Pancreas (tissue), 10 donors: ENCODE measurements around the gene BRD9. TPM values are rescaled to one million over a fixed set of nuclear protein-coding genes. Genes with fewer than 3 reads are reported as not detected.
"Not testable (repeated sequence)": the region's sequence is repeated elsewhere in the genome, so short reads cannot be mapped to it uniquely, and the experiment has no call there.

ENCODE experiments used
- ATAC-seq, 4 donors: fragments of 200-7000 bp; cut with Tn5 transposase; one replicate each; pipeline versions ENCODE4 v1.8.0 to v1.9.1; 2020; ENCODE audit warnings: mild to moderate bottlenecking in 4 of 4, moderate library complexity in 4 of 4
- DNase-seq, 6 donors: peaks; one replicate each; pipeline ENCODE4 v3.0.0-alpha.2; 2020
- FAIRE-seq: peaks from 2 replicates; lab custom pipeline; 2012; peaks lifted over from hg19 to GRCh38; lab: Jason Lieb, UNC
- H3K27ac ChIP-seq, 4 donors: fragments of 200-600 bp; sonication (generic); 1 replicate in 3 of 4; 2 replicates in 1 of 4; pipeline versions ENCODE4 v1.5.0 to v1.8.0; 2020
- H3K27me3 ChIP-seq, 4 donors: fragments of 200-600 bp; one replicate each; pipeline ENCODE4 v1.8.0; 2021
- H3K36me3 ChIP-seq, 3 donors: fragments of 200-600 bp; sonication (generic) in 1 of 3; one replicate each; pipeline versions ENCODE4 v1.5.0 to v1.8.0; 2020 to 2021
- H3K4me1 ChIP-seq, 3 donors: fragments of 200-600 bp; one replicate each; pipeline ENCODE4 v1.8.0; 2021
- H3K4me3 ChIP-seq, 4 donors: fragments of 200-600 bp; sonication (generic) in 2 of 4; one replicate each; pipeline versions ENCODE4 v1.5.0 to v1.8.0; 2020 to 2021
- H3K9me3 ChIP-seq, 4 donors: fragments of 200-600 bp; one replicate each; pipeline ENCODE4 v1.8.0; 2021
- WGBS, 2 donors: extraction: QIAGEN DNeasy Blood & Tissue Kit; methylation state at CpG; one replicate each; pipeline ENCODE4 v1.1.7; 2013; 5-methylcytosine and 5-hydroxymethylcytosine counted together
- intact Hi-C, 3 donors: fragments of 100-400 bp; cut with DNase I; formaldehyde crosslinking; loops; one replicate each; pipeline versions ENCODE4 v1.11.1 to v1.14.2; 2022
- polyA plus RNA-seq, 2 donors: library from polyadenylated mRNA; stranded (reverse); fragments of 200-250 nt; gene quantifications; one replicate each; pipeline ENCODE4 v1.2.3, GENCODE V29; 2013
- total RNA-seq, 6 donors: library from RNA; stranded (reverse); fragmentation: NEBNext Ultra II Directional in 4 of 6; extraction: Animal tissue kit (Norgen Biotek cat#: 25700) in 4 of 6; gene quantifications; one replicate each; pipeline versions ENCODE4 v1.2.1 to v1.2.4, GENCODE V29; 2021 to 2023
- TF ChIP-seq, protein P1 (sequence below), 4 donors: fragments of 200-600 bp; sonication (generic) in 3 of 4; IDR thresholded peaks; one replicate each; pipeline versions ENCODE4 v1.5.0 to v1.8.0; 2021; ENCODE audit warnings: antibody characterized with exemption in 4 of 4
- donor health status: healthy with polysubstance abuse.
- donor health status: DM: no; HTN: no; CAD: no; lungs with moderate emphysema.
- donor health status: DM: no; HTN: no; CAD: no.
- donor health status: control.
- donor health status: control.
- donor health status: Bipolar disorder and iron deficiency.
- donor health status: DM: yes; HTN: yes; CAD: no.
- donor health status: DM: no; HTN: no; CAD: no.
- donor health status: DM: no; HTN: no; CAD: no.
- donor health status: DM: yes; HTN: yes; CAD: no.

The BRD9 gene
- total and polyA plus RNA-seq, 8 donors: 11.3 to 38.5 (median 17.5) TPM

DNA sequence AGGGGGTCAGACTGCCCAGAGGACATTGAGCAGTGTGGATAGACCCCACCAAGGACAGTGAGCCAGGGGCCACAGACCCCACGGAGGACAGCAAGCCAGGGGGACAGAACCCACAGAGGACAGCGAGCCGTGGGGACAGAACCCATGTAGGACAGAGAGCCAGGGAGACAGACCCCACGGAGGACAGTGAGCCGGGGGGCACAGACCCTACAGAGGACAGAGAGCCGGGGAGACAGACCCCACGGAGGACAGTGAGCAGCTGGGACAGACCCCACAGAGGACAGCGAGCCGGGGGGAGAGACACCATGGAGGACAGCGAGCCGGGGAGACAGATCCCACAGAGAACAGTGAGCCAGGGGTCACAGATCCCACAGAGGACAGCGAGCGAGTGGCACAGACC is 38.4 kb downstream of the BRD9 start:
- TF ChIP-seq, protein P1, sequence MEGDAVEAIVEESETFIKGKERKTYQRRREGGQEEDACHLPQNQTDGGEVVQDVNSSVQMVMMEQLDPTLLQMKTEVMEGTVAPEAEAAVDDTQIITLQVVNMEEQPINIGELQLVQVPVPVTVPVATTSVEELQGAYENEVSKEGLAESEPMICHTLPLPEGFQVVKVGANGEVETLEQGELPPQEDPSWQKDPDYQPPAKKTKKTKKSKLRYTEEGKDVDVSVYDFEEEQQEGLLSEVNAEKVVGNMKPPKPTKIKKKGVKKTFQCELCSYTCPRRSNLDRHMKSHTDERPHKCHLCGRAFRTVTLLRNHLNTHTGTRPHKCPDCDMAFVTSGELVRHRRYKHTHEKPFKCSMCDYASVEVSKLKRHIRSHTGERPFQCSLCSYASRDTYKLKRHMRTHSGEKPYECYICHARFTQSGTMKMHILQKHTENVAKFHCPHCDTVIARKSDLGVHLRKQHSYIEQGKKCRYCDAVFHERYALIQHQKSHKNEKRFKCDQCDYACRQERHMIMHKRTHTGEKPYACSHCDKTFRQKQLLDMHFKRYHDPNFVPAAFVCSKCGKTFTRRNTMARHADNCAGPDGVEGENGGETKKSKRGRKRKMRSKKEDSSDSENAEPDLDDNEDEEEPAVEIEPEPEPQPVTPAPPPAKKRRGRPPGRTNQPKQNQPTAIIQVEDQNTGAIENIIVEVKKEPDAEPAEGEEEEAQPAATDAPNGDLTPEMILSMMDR (IDR thresholded peaks at IDR 0.05): no peak
- Histone ChIP-seq H3K9me3 (no peaks in the 10 kb centered on the region), H3K27ac (no peak overlapping the region), H3K4me3 (no peak overlapping the region), H3K27me3 (peaks cover 0 to 3% (median 0%) of the 10 kb centered on the region in 4 donors), H3K36me3 (no peaks in the 10 kb centered on the region), H3K4me1 (no peaks in the 10 kb centered on the region)
- intact Hi-C loops: no loop called here
- WGBS, 2 donors: 56 to 71% methylated on average over 13 of the region's 13 CpGs
- ATAC-seq: no peak
- FAIRE-seq: no peak
- peak in 1 of 6 donors; percentile 47 for DNase-seq

- WGBS, 2 donors: 63 to 81% methylated on average over 13 to 18 of the region's 18 CpGs
- H3K4me3 ChIP-seq, H3K27me3 ChIP-seq, H3K9me3 ChIP-seq, H3K36me3 ChIP-seq, H3K4me1 ChIP-seq, intact Hi-C loops, ATAC-seq, H3K27ac ChIP-seq, FAIRE-seq: not testable (repeated sequence)
- peak in 2 of 6 donors; percentile 29 to 50 for DNase-seq
Measured at GRCh38 chr5:853416-854090, 39.0 kb downstream of the BRD9 start.

DNA sequence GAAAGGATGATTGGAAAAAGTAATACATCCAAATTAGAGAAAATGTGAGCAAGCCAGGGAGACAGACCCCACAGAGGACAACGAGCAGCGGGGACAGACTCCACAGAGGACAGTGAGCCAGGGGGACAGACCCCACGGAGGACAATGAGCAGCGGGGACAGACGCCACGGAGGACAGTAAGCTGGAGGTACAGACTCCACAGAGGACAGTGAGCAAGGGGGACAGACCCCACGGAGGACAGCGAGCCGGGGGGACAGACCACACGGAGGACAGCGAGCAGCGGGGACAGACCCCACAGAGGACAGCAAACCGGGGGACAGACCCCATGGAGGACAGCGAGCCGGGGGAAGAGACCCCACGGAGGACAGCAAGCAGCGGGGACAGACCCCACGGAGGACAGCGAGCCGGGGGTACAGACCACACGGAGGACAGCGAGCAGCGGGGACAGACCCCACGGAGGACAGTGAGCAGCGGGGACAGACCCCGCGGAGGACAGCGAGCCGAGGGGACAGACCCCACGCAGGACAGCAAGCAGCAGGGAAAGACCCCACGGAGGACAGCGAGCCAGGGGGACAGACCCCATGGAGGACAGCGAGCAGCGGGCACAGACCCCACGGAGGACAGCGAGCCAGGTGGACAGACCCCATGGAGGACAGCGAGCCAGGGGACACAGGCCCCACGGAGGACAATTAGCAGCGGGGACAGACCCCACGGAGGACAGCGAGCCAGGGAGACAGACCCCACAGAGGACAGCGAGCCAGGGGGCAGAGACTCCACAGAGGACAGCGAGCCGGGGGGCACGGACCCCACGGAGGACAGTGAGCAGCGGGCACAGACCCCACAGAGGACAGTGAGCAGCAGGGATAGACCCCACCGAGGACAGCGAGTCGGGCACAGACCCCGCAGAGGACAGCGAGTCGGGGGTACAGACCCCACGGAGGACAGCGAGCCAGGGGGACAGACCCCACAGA is 39.9 kb downstream of the BRD9 start:
- Histone ChIP-seq H3K9me3 (no peaks in the 10 kb centered on the region), H3K4me3 (no peak overlapping the region), H3K27me3 (peaks cover 0 to 3% (median 0%) of the 10 kb centered on the region in 4 donors), H3K4me1 (no peaks in the 10 kb centered on the region), H3K27ac (no peak overlapping the region), H3K36me3 (no peaks in the 10 kb centered on the region)
- intact Hi-C loops: no loop called here
- no peak for ATAC-seq
- TF ChIP-seq, protein P1 (IDR thresholded peaks at IDR 0.05): no peak
- no peak for FAIRE-seq
- 77 to 86% methylated on average over 54 to 55 of the region's 55 CpGs for WGBS, 2 donors
- DNase-seq: peak in 2 of 6 donors; percentile 46 to 57

DNA sequence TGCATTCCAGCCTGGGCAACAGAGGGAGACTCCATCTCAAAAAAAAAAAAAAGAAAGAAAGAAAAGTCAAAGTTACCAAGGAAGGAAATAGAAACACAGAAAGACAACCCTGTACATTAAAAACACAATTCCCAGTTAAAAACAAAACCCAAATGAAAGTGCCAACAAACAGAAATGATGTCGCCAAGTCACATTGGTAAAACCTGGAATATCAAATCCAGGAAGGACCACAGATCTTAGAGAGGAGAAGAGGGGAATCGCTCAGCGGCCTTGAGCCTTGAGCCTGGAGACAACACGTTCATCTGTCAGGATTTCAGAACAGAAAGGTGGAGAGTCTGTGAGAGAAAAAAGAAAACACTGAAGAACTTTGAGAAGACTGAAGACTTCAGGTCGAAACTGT is 40.6 kb downstream of the BRD9 start:
- no peak for DNase-seq
- 28 to 35% methylated on average over 5 of the region's 5 CpGs for WGBS, 2 donors

DNA sequence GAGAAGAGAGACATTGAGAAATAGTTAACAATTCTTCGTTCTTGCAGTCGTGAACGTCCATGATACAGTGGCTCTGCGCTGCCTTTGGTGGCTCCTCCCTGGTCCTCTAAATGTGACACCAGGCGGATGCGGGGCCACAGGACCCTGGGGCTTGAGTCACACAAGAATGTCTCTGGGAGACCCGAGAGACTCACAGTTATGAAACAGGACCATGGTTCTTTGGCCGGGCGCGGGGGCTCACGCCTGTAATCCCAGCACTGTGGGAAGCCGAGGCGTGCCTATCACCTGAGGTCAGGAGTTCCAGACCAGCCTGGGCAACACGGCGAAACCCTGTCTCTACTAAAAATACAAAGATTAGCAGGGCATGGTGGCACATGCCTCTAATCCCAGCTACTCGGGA is 41.0 kb downstream of the BRD9 start:
- FAIRE-seq: no peak
- H3K9me3 ChIP-seq: no peaks in the 10 kb centered on the region
- H3K27ac ChIP-seq: no peak overlapping the region
- intact Hi-C loops: no loop called here
- no peak overlapping the region for H3K4me3 ChIP-seq
- 69% methylated on average over 16 of the region's 16 CpGs for WGBS, 2 donors
- no peaks in the 10 kb centered on the region for H3K36me3 ChIP-seq
- H3K4me1 ChIP-seq: no peaks in the 10 kb centered on the region
- no peak for ATAC-seq
- peak in 1 of 6 donors; percentile 34 for DNase-seq
- H3K27me3 ChIP-seq: peaks cover 0 to 3% (median 0%) of the 10 kb centered on the region in 4 donors
- TF ChIP-seq, protein P1 (IDR thresholded peaks at IDR 0.05): no peak

More for the DNA sequence above, 40.6 kb downstream of the BRD9 start:
- no peak overlapping the region for H3K4me3 ChIP-seq
- no peaks in the 10 kb centered on the region for H3K4me1 ChIP-seq
- intact Hi-C loops: no loop called here
- no peak overlapping the region for H3K27ac ChIP-seq
- H3K27me3 ChIP-seq: peaks cover 0 to 3% (median 0%) of the 10 kb centered on the region in 4 donors
- H3K9me3 ChIP-seq: no peaks in the 10 kb centered on the region
- no peak for ATAC-seq
- TF ChIP-seq, protein P1 (IDR thresholded peaks at IDR 0.05): no peak
- FAIRE-seq: no peak
- no peaks in the 10 kb centered on the region for H3K36me3 ChIP-seq
